ENCODE measurements around the gene DCST2. TPM values are rescaled to one million over a fixed set of nuclear protein-coding genes. Genes with fewer than 3 reads are reported as not detected.

The DCST2 gene
- total and polyA plus RNA-seq, 9 of the 15 experiments (the other 6 are each of a cell fraction or from before 2014, with no cell fraction given): 0.09 to 0.49 (median 0.11) TPM; not detected in 3

DNA sequence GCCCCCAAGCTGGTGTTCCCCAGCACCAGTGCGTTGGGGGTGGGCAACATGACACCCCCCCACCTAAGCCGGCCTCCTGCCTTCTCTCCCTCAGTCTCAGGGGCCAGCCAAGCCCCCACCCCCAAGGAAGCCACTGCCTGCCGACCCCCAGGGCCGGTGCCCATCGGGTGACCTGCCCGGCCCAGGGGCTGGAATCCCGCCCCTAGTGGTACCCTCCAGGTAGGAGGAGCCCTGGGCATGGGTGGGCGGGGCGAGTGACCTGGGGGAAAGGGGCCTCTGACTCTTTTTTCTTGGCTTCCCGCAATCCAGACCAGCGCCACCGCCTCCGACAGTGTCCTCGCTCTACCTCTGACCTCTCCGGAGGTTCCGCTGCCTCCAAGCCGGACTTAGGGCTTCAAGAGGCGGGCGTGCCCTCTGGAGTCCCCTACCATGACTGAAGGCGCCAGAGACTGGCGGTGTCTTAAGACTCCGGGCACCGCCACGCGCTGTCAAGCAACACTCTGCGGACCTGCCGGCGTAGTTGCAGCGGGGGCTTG, 28.6 kb upstream of the DCST2 start (continued):
- TF ChIP-seq, protein P1, sequence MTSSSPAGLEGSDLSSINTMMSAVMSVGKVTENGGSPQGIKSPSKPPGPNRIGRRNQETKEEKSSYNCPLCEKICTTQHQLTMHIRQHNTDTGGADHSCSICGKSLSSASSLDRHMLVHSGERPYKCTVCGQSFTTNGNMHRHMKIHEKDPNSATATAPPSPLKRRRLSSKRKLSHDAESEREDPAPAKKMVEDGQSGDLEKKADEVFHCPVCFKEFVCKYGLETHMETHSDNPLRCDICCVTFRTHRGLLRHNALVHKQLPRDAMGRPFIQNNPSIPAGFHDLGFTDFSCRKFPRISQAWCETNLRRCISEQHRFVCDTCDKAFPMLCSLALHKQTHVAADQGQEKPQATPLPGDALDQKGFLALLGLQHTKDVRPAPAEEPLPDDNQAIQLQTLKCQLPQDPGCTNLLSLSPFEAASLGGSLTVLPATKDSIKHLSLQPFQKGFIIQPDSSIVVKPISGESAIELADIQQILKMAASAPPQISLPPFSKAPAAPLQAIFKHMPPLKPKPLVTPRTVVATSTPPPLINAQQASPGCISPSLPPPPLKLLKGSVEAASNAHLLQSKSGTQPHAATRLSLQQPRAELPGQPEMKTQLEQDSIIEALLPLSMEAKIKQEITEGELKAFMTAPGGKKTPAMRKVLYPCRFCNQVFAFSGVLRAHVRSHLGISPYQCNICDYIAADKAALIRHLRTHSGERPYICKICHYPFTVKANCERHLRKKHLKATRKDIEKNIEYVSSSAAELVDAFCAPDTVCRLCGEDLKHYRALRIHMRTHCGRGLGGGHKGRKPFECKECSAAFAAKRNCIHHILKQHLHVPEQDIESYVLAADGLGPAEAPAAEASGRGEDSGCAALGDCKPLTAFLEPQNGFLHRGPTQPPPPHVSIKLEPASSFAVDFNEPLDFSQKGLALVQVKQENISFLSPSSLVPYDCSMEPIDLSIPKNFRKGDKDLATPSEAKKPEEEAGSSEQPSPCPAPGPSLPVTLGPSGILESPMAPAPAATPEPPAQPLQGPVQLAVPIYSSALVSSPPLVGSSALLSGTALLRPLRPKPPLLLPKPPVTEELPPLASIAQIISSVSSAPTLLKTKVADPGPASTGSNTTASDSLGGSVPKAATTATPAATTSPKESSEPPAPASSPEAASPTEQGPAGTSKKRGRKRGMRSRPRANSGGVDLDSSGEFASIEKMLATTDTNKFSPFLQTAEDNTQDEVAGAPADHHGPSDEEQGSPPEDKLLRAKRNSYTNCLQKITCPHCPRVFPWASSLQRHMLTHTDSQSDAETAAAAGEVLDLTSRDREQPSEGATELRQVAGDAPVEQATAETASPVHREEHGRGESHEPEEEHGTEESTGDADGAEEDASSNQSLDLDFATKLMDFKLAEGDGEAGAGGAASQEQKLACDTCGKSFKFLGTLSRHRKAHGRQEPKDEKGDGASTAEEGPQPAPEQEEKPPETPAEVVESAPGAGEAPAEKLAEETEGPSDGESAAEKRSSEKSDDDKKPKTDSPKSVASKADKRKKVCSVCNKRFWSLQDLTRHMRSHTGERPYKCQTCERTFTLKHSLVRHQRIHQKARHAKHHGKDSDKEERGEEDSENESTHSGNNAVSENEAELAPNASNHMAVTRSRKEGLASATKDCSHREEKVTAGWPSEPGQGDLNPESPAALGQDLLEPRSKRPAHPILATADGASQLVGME (CRISPR knock-in tag; IDR thresholded peaks at IDR 0.05): no peak

All from K562 (cell line).